Stimulated activated naive CD8-positive, alpha-beta T cell treated with anti-CD3 and anti-CD28 coated beads, Interleukin-15, Interleukin-2, amounts not matched to agents 100 ng/mL and 50 ng/mL, for 24 hours (primary cell): ENCODE measurements around the gene CFAP210.

Experiments
- H3K27ac Mint-ChIP-seq: one replicate; pipeline ENCODE4 v1.8.0; 2021; ENCODE audit warnings: mild to moderate bottlenecking, mixed read lengths
- H3K27me3 Mint-ChIP-seq: one replicate; pipeline ENCODE4 v1.8.0; 2021; ENCODE audit warnings: mixed read lengths
- H3K36me3 Mint-ChIP-seq: one replicate; pipeline ENCODE4 v1.8.0; 2021; ENCODE audit warnings: low read depth, mixed read lengths
- H3K4me1 Mint-ChIP-seq: one replicate; pipeline ENCODE4 v1.8.0; 2021; ENCODE audit warnings: low read depth, mixed read lengths
- H3K4me3 Mint-ChIP-seq: one replicate; pipeline ENCODE4 v1.8.0; 2021; ENCODE audit warnings: mild to moderate bottlenecking, mixed read lengths
- H3K9me3 Mint-ChIP-seq: one replicate; pipeline ENCODE4 v1.8.0; 2021; ENCODE audit warnings: mixed read lengths

The CFAP210 gene

GRCh38 chr2:169717691-169718063, 23.5 kb upstream of the CFAP210 start:
- H3K27ac Mint-ChIP-seq, result no peak overlapping the region
- H3K9me3 Mint-ChIP-seq, result no peaks in the 10 kb centered on the region
- H3K4me1 Mint-ChIP-seq, result no peaks in the 10 kb centered on the region
- H3K4me3 Mint-ChIP-seq, result no peak overlapping the region
- H3K27me3 Mint-ChIP-seq, result no peaks in the 10 kb centered on the region
- no peaks in the 10 kb centered on the region for H3K36me3 Mint-ChIP-seq

GRCh38 chr2:169716938-169717690, 22.9 kb upstream of the CFAP210 start:
- H3K36me3 Mint-ChIP-seq, result no peaks in the 10 kb centered on the region
- no peaks in the 10 kb centered on the region for H3K9me3 Mint-ChIP-seq
- H3K27me3 Mint-ChIP-seq, result no peaks in the 10 kb centered on the region
- no peaks in the 10 kb centered on the region for H3K4me1 Mint-ChIP-seq
- no peak overlapping the region for H3K4me3 Mint-ChIP-seq
- no peak overlapping the region for H3K27ac Mint-ChIP-seq

DNA sequence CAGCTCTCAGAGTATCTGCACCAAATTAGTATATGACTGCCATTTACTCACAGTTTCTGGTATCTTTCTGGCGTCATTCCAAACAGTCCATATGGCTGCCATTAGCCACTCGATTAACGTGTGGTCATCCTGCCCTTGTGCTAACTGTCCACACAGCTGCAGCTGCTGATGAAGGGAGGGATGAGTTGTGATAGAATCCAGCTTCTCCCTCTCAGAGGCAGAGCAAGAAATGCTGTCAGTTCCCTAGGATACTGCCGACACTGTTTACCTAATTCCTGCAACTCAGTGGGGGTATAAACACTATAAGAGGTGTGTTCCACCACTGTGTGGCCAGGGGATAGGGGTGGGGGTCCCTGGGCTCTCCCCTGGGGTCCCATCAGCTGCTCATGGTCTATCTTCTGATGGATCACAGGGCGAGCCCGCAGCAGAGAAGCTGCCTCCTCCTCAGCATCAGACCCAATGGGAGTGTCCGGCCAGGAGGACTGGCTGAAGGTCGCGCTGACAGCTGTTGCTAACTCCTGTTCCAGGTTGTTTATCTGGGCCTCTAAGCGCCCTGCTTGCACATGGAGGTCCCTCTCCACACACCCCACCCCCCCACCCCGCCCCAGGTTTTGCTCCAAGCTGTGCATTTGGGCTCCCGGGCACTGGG, 22.2 kb upstream of the CFAP210 start:
- Mint-ChIP-seq H3K4me3 (no peak overlapping the region), H3K4me1 (no peaks in the 10 kb centered on the region), H3K27ac (no peak overlapping the region), H3K27me3 (no peaks in the 10 kb centered on the region), H3K36me3 (no peaks in the 10 kb centered on the region), H3K9me3 (no peaks in the 10 kb centered on the region)

DNA sequence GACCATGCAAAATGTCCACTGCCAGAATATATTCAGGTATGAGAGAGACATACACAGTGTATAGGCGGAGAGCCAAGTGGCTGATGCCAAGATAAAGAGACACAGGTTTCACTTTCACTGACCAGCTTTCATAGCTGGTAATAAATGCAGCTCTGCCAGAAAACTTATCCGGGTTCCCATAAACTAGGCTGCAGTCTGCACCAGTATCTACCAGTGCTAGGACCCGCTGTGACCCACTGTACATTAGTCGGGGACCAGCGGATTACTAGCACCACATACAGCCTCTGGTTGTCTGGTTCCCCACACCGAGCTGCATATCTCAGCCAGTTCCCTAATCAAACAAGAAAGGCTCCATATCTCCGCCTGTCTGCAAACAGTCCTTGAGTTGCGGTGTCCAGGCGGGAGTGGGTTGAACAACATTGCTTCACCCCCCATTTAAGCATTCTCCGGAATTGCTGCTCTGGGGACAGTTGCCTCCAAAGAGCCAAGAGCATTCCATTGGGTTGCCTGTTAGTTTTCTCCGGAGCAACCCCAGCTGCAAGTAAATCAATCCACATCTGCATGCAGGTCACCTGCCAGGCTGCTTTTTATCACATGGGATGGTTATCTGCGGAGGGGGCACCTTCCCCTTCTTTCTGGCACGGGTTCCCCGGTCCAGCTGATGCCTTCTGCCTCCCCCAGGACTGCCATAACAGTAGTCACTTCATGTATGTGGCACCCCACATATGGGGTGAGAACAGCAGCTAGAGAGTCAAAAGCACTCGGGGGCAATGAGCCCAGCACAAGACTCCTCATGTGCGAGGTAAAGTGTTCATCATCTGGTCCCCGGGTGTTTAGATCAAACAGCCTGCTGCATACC, 21.4 kb upstream of the CFAP210 start:
- no peaks in the 10 kb centered on the region for H3K9me3 Mint-ChIP-seq
- H3K36me3 Mint-ChIP-seq, result no peaks in the 10 kb centered on the region
- no peak overlapping the region for H3K27ac Mint-ChIP-seq
- H3K4me3 Mint-ChIP-seq, result no peak overlapping the region
- no peaks in the 10 kb centered on the region for H3K4me1 Mint-ChIP-seq
- no peaks in the 10 kb centered on the region for H3K27me3 Mint-ChIP-seq

DNA sequence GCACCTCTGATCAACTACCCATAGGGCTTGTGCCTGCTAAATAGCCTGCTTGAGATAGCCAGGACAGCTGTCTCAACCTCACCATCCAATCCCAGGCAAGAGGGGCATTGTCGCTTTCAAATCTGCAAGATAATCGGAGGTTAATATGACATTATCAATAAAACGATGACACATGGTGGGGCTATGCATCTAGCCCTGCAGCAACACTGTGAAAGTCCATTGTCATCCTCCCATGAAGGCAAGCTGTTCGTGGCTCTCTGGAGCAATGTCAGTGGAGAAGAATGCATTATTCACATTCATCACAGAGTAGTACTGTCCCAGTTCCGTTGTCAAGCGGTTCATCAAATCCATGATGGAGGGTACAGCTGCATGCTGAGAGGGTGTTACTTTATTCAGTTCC, 20.5 kb upstream of the CFAP210 start:
- Mint-ChIP-seq H3K27ac (no peak overlapping the region), H3K4me3 (no peak overlapping the region), H3K36me3 (no peaks in the 10 kb centered on the region), H3K4me1 (no peaks in the 10 kb centered on the region), H3K27me3 (no peaks in the 10 kb centered on the region), H3K9me3 (no peaks in the 10 kb centered on the region)

- Mint-ChIP-seq H3K27ac (no peak overlapping the region), H3K36me3 (no peaks in the 10 kb centered on the region), H3K4me3 (no peak overlapping the region), H3K27me3 (no peaks in the 10 kb centered on the region), H3K4me1 (no peaks in the 10 kb centered on the region), H3K9me3 (no peaks in the 10 kb centered on the region)
Measured at GRCh38 chr2:169713331-169713730, 19.1 kb upstream of the CFAP210 start.

DNA sequence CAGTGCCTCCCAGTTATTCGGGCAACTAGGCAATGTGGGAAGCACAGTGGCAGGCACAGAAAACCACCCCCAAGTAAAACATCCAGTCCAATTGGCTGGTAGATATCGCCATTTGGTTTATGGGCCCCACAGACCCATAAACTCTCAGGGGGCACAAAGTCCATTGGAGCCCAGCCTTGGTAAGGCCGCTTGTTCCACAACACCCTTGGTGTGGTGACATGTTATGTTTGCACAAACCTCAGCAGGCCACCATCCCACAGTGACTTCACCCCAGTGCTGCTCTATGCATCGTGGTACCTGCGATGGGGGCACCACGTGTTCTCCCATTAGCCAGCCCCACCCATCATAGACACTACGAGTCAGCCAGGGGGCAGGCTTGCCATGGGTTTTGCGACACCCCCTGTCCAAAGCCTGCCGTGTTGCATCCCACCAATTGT, 18.6 kb upstream of the CFAP210 start:
- Mint-ChIP-seq H3K27me3 (no peaks in the 10 kb centered on the region), H3K4me3 (no peak overlapping the region), H3K27ac (no peak overlapping the region), H3K4me1 (no peaks in the 10 kb centered on the region), H3K9me3 (no peaks in the 10 kb centered on the region), H3K36me3 (no peaks in the 10 kb centered on the region)

- Mint-ChIP-seq H3K4me3 (no peak overlapping the region), H3K36me3 (no peaks in the 10 kb centered on the region)
Measured at GRCh38 chr2:169711751-169712509, 17.7 kb upstream of the CFAP210 start.

DNA sequence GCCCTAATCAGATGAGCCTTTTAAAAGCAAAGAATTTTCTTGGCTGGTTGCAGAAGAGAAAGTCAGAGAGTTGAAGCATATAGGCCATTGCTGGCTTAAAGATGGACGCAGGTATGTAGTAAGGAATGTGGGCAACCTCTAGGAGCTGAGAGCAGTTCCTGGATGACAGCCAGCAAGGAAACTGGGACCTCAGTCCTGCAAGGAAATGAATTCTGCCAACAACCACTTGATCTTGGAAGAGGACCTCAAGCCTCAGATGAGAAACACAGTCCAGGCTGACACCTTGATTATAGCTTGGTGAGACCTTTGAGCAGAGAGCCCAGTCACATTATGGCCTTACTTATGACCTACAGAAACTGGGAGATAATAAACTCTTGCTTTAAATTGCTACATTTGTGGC, 15.8 kb upstream of the CFAP210 start:
- Mint-ChIP-seq H3K27me3 (no peaks in the 10 kb centered on the region), H3K4me1 (no peaks in the 10 kb centered on the region), H3K9me3 (no peaks in the 10 kb centered on the region), H3K36me3 (no peaks in the 10 kb centered on the region), H3K27ac (no peak overlapping the region), H3K4me3 (no peak overlapping the region)

More at GRCh38 chr2:169711751-169712509, 17.7 kb upstream of the CFAP210 start:
- no peaks in the 10 kb centered on the region for H3K4me1 Mint-ChIP-seq
- no peaks in the 10 kb centered on the region for H3K27me3 Mint-ChIP-seq
- H3K27ac Mint-ChIP-seq, result no peak overlapping the region
- H3K9me3 Mint-ChIP-seq, result no peaks in the 10 kb centered on the region

- Mint-ChIP-seq H3K9me3 (no peaks in the 10 kb centered on the region), H3K36me3 (no peaks in the 10 kb centered on the region), H3K27me3 (no peaks in the 10 kb centered on the region), H3K4me3 (no peak overlapping the region), H3K27ac (no peak overlapping the region), H3K4me1 (no peaks in the 10 kb centered on the region)
Measured at GRCh38 chr2:169709331-169709730, 15.1 kb upstream of the CFAP210 start.

- no peak overlapping the region for H3K27ac Mint-ChIP-seq
- no peaks in the 10 kb centered on the region for H3K27me3 Mint-ChIP-seq
- H3K4me3 Mint-ChIP-seq, result no peak overlapping the region
- no peaks in the 10 kb centered on the region for H3K9me3 Mint-ChIP-seq
- peaks cover under 1% of the 10 kb centered on the region for H3K36me3 Mint-ChIP-seq
- H3K4me1 Mint-ChIP-seq, result no peaks in the 10 kb centered on the region
Measured at GRCh38 chr2:169707626-169708025, 13.4 kb upstream of the CFAP210 start.

DNA sequence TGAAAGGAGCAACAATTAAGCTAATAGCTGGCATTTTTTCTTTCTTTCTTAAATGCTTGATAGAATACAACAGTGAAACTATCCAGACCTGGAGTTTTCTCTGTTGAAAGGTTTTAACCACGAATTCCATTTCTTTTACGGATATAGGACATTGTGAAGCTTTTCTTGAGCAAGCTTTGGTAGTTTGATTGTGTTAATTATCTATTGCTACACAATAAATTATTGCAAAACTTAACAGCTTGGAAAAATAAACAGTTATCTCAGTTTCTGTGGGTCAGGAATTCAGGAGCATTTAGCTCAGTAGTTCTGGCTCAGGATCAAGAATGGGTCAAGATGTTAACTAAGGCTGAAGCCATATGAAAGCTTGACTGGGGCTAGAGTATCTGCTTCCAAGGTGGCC, 11.7 kb upstream of the CFAP210 start:
- H3K4me3 Mint-ChIP-seq, result no peak overlapping the region
- no peaks in the 10 kb centered on the region for H3K9me3 Mint-ChIP-seq
- no peak overlapping the region for H3K27ac Mint-ChIP-seq
- no peaks in the 10 kb centered on the region for H3K4me1 Mint-ChIP-seq
- peaks cover 15% of the 10 kb centered on the region for H3K36me3 Mint-ChIP-seq
- H3K27me3 Mint-ChIP-seq, result no peaks in the 10 kb centered on the region

GRCh38 chr2:169704160-169704708, 10.0 kb upstream of the CFAP210 start:
- no peak overlapping the region for H3K4me3 Mint-ChIP-seq
- peaks cover 28% of the 10 kb centered on the region for H3K36me3 Mint-ChIP-seq
- H3K9me3 Mint-ChIP-seq, result no peaks in the 10 kb centered on the region
- H3K27ac Mint-ChIP-seq, result no peak overlapping the region
- H3K27me3 Mint-ChIP-seq, result no peaks in the 10 kb centered on the region
- no peaks in the 10 kb centered on the region for H3K4me1 Mint-ChIP-seq

- Mint-ChIP-seq H3K4me3 (no peak overlapping the region), H3K9me3 (no peaks in the 10 kb centered on the region), H3K27me3 (no peaks in the 10 kb centered on the region), H3K4me1 (no peaks in the 10 kb centered on the region), H3K27ac (no peak overlapping the region), H3K36me3 (peaks cover 34% of the 10 kb centered on the region)
Measured at GRCh38 chr2:169702996-169703395, 8.8 kb upstream of the CFAP210 start.
